Measurements from ENCODE around the gene UBTD2. TPM values are rescaled to one million over a fixed set of nuclear protein-coding genes. Genes with fewer than 3 reads are reported as not detected.

Gene UBTD2
- total and polyA plus RNA-seq, 2 donors (not counting 1 experiment from before 2014, with no cell fraction given), result 1.4 to 9.2 TPM

- no peaks in the 10 kb centered on the region for H3K79me2 ChIP-seq (ENCODE audit: control insufficient read depth, insufficient read depth, low read length)
- no peaks in the 10 kb centered on the region for H4K20me1 ChIP-seq (ENCODE audit: control insufficient read depth, insufficient read depth, low read length, poor library complexity, severe bottlenecking)
- no peak overlapping the region for H3K4me2 ChIP-seq (replicated peaks; ENCODE audit: low read depth, low read length, poor library complexity, severe bottlenecking)
- H3K36me3 ChIP-seq (replicated peaks in 1 of 2; ENCODE audit: control extremely low read depth in 1 of 2, control insufficient read depth in 1 of 2, extremely low read depth in 1 of 2, insufficient read depth in 2 of 2, low read length in 1 of 2), result no peaks in the 10 kb centered on the region
- no peaks in the 10 kb centered on the region for H3K4me1 Mint-ChIP-seq
- H3K4me1 ChIP-seq (ENCODE audit: control insufficient read depth in 2 of 2, insufficient read depth in 2 of 2, low read length in 2 of 2), result no peaks in the 10 kb centered on the region
- no peak for DNase-seq
- intact Hi-C loops (cut with micrococcal nuclease), result no loop called here
- H3K4me3 ChIP-seq (ENCODE audit: control extremely low read depth in 1 of 5, extremely low read depth in 1 of 5, insufficient read depth in 1 of 5, low read depth in 2 of 5, low read length in 4 of 5), result no peak overlapping the region
- H2AFZ ChIP-seq (ENCODE audit: insufficient read depth, low read depth, low read length, poor library complexity, severe bottlenecking), result no peak overlapping the region
- H3K9me3 ChIP-seq (ENCODE audit: control extremely low read depth in 1 of 3, control insufficient read depth in 2 of 3, insufficient read depth in 1 of 3, low read length in 2 of 3), result peaks cover 1 to 9% (median 7%) of the 10 kb centered on the region in 3 donors
- CTCF ChIA-PET, result no interaction called here
- no peak overlapping the region for H3K4me3 Mint-ChIP-seq
- H3K9ac ChIP-seq (ENCODE audit: low read length), result no peak overlapping the region
- peaks cover 0 to 3% (median 0%) of the 10 kb centered on the region in 4 experiments for H3K27me3 ChIP-seq (replicated peaks in 1 of 4; ENCODE audit: control extremely low read depth in 1 of 4, control insufficient read depth in 3 of 4, insufficient read depth in 4 of 4, low read length in 3 of 4)
- TF ChIP-seq CTCF (IDR thresholded peaks at IDR 0.05) (no peak), EZH2 (IDR thresholded peaks at IDR 0.05; ENCODE audit: borderline replicate concordance, insufficient read depth, low read depth, low read length, poor library complexity, severe bottlenecking) (no peak)
- POLR2A ChIA-PET, result no interaction called here
- H3K9me3 Mint-ChIP-seq (ENCODE audit: insufficient read depth), result peaks cover 2% of the 10 kb centered on the region
- H3K27me3 Mint-ChIP-seq, result peaks cover 18% of the 10 kb centered on the region
- no peak for ATAC-seq (ENCODE audit: low read depth)
- WGBS (ENCODE audit: insufficient coverage), result 76% methylated on average over 7 of the region's 9 CpGs
- H3K27ac ChIP-seq (ENCODE audit: low read length in 2 of 2), result no peak overlapping the region
- no peak overlapping the region for H3K27ac Mint-ChIP-seq
These were observed 18.6 kb upstream of the UBTD2 start for GRCh38 chr5:172302047-172302710.

GRCh38 chr5:172299916-172300439 lies 16.4 kb upstream of the UBTD2 start:
- ChIA-PET CTCF (interaction anchor here (0.6 kb wide), 1 partner anchor 631 kb away, joined by 3 read pairs; no protein-coding TSS in a partner anchor), POLR2A (interaction anchor here (0.6 kb wide), 1 partner anchor 43 kb away, joined by 4 read pairs; no protein-coding TSS in a partner anchor)
- peaks cover 0 to 3% (median 0%) of the 10 kb centered on the region in 4 experiments for H3K27me3 ChIP-seq (replicated peaks in 1 of 4; ENCODE audit: control extremely low read depth in 1 of 4, control insufficient read depth in 3 of 4, insufficient read depth in 4 of 4, low read length in 3 of 4)
- no peak overlapping the region for H2AFZ ChIP-seq (ENCODE audit: insufficient read depth, low read depth, low read length, poor library complexity, severe bottlenecking)
- no peak overlapping the region for H3K4me3 Mint-ChIP-seq
- no peaks in the 10 kb centered on the region for H3K36me3 ChIP-seq (replicated peaks in 1 of 2; ENCODE audit: control extremely low read depth in 1 of 2, control insufficient read depth in 1 of 2, extremely low read depth in 1 of 2, insufficient read depth in 2 of 2, low read length in 1 of 2)
- no peaks in the 10 kb centered on the region for H3K9me3 Mint-ChIP-seq (ENCODE audit: insufficient read depth)
- no peaks in the 10 kb centered on the region for H4K20me1 ChIP-seq (ENCODE audit: control insufficient read depth, insufficient read depth, low read length, poor library complexity, severe bottlenecking)
- H3K9ac ChIP-seq (ENCODE audit: low read length), result no peak overlapping the region
- WGBS (ENCODE audit: insufficient coverage), result no CpG with 5 or more reads among the region's 2 CpGs
- intact Hi-C loops (cut with micrococcal nuclease), result loop anchor here (10.0 kb wide), 2 partner anchors 395 to 815 kb away; no protein-coding TSS in a partner anchor
- no peak for TF ChIP-seq CTCF (IDR thresholded peaks at IDR 0.05)
- no peak for TF ChIP-seq EZH2 (IDR thresholded peaks at IDR 0.05; ENCODE audit: borderline replicate concordance, insufficient read depth, low read depth, low read length, poor library complexity, severe bottlenecking)
- H3K4me3 ChIP-seq (ENCODE audit: control extremely low read depth in 1 of 5, extremely low read depth in 1 of 5, insufficient read depth in 1 of 5, low read depth in 2 of 5, low read length in 4 of 5), result no peak overlapping the region
- H3K4me1 Mint-ChIP-seq, result no peaks in the 10 kb centered on the region
- H3K4me1 ChIP-seq (ENCODE audit: control insufficient read depth in 2 of 2, insufficient read depth in 2 of 2, low read length in 2 of 2), result no peaks in the 10 kb centered on the region
- ATAC-seq (ENCODE audit: low read depth), result no peak
- H3K4me2 ChIP-seq (replicated peaks; ENCODE audit: low read depth, low read length, poor library complexity, severe bottlenecking), result no peak overlapping the region
- no peak overlapping the region for H3K27ac ChIP-seq (ENCODE audit: low read length in 2 of 2)
- H3K27me3 Mint-ChIP-seq, result peaks cover 20% of the 10 kb centered on the region
- peaks cover 0 to 4% (median 0%) of the 10 kb centered on the region in 3 donors for H3K9me3 ChIP-seq (ENCODE audit: control extremely low read depth in 1 of 3, control insufficient read depth in 2 of 3, insufficient read depth in 1 of 3, low read length in 2 of 3)
- DNase-seq, result no peak
- H3K79me2 ChIP-seq (ENCODE audit: control insufficient read depth, insufficient read depth, low read length), result no peaks in the 10 kb centered on the region
- no peak overlapping the region for H3K27ac Mint-ChIP-seq

Measured in B cell (primary cell).